Hematopoietic multipotent progenitor cell treated with erythropoietin and hydrocortisone succinate and interleukin-3 and kit ligand, for 8 days (in vitro differentiated cells): ENCODE data around the gene FXYD1.
"Not testable (repeated sequence)": the region's sequence is repeated elsewhere in the genome, so short reads cannot be mapped to it uniquely, and the experiment has no call there.

Experiments
- DNase-seq: peaks from one replicate; pipeline ENCODE4 v3.0.0-alpha.2; 2015

FXYD1 gene

DNA sequence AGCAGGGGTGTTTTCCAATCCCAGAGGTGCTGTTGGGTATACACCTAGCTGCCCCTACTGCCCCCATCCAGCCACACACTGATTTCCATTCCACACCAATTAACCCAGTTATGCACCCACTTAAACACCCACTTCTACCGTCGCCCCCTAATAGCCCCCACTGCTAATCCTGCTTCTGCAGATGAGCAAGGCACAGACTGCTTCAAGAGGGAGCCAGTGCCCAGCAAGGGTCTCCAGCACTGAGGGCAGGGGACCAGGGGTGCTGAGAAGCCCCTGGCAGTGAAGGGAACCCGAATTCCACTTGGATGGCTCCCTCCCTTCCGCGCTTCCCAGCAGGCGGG is 5.6 kb downstream of the FXYD1 start:
- no peak for DNase-seq

GRCh38 chr19:35144600-35145436 is 6.2 kb downstream of the FXYD1 start:
- peak; percentile 72 for DNase-seq

GRCh38 chr19:35146746-35147459 is 8.3 kb downstream of the FXYD1 start:
- no peak for DNase-seq

DNA sequence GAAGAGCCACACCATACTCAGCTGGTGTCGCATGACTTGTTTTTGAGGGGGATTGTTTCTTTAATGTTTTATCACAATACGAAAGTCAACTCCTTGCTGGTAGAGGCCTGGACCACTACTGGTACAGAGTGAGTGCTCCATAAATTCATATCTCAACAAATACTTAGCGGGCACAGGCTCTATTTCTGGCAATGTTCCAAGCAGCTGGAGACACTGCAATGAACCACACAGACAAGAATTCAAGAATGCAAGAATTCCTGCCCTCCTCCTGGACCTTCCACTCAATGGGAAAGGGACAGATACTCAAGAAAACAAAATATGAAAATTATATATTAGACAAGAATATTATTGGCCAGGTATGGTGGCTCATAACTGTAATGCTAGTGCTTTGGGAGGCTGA is 10.8 kb downstream of the FXYD1 start:
- DNase-seq: no peak

DNA sequence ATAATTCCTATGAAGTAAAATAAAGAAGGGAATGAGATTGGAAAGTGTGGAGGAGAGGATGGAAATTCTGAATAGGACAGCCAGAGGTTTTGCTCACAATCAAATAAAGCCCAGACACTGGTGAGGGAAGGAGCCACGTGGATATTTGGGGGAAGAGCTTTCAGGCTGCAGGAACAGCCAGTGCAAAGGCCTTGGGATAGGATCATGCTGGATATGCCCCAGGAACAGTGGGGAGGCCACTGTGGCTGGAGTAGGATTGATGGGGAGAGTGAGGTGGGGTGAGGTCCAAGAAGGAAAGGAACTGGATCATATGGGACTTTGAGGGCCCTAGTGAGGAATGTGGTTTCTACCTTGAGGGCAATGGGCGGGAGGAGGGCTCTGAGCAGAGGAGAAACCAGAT is 11.8 kb downstream of the FXYD1 start:
- DNase-seq: no peak

DNA sequence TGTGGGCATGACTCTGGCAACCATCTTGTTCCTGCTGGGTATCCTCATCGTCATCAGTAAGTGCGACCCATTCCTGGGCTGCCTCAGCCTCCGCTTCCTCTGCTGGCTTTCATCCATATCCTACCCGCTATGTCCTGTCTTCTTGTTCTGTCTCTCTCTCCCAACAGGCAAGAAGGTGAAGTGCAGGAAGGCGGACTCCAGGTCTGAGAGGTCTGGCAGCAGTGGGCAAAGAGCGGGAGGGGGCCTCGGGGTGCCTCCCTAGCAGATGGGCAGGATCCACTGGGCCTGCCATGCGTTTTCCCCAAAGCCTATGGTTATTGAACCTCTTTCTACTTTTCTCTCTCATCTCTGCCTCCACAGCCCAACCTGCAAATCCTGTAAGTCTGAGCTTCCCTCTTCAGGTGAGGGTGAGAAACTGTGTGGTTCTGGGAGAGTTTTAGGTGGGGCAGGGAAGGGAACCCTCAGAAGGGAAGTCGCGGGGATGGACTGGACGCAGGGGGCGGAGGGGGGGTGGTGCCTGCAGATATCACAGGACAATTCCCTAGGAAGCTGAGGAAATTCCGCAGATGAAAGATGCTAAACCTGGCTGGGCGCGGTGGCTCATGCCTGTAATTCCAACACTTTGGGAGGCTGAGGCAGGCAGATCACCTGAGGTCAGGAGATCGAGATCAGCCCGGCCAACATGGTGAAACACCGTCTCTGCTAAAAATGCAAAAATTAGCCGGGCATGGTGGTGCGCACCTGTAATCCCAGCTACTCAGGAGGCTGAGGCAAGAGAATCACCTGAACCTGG is 12.8 kb downstream of the FXYD1 start:
- DNase-seq: no peak

- DNase-seq: not testable (repeated sequence)
Measured at GRCh38 chr19:35153129-35153522, 14.5 kb downstream of the FXYD1 start.

- peak; percentile 58 for DNase-seq
Measured at GRCh38 chr19:35153701-35154524, 15.3 kb downstream of the FXYD1 start.

DNA sequence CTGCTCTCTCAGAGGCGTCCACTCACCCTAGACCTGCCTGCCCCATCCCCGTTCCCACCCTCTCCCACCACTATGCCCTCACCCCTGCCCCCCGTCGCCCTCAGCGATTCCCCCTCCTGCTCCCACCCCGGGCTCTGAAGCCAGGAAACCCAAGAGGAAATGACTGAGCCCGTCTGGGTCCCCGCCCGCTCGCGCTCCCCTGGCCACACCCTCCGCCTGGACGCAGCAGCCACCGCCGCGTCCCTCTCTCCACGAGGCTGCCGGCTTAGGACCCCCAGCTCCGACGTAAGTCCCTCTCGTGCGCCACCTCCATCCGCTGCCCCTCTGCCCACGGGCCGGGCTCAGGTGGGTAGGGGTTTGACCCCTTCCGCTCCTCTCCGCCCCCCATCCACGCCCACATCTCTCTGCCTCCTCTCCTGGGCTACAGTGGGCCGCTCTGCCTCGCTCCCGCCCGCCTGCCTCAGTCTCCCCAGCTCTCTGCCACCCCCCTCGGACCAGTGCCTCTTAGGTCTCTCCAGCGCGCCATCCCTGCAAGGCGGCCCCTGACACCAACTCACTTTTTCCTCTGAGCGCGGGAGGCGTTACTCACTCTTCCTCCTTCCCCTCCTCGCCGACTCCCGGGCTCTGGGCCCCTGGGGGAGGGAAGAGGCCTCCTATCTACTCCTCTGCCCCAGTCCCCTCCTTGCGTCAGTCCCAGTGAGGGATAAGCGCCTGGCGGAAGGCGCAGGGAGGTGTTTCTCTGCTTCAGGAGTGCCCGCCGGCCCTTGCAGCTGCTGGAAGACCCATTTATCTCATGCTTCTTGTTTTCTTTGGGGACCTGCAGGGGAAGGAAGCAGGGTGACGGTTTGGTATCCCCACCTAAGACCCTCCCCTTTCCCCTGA is 16.1 kb downstream of the FXYD1 start, which contains the start of gene FXYD5:
FXYD5 (plus strand) TSS at position 211 of the 882 bp plus-strand sequence. CDS start 816 bp downstream, outside the sequence.
- DNase-seq: peak; percentile 84

GRCh38 chr19:35155441-35155840 is 16.8 kb downstream of the FXYD1 start:
- DNase-seq: no peak

- no peak for DNase-seq
Measured at GRCh38 chr19:35155981-35156672, 17.5 kb downstream of the FXYD1 start.

DNA sequence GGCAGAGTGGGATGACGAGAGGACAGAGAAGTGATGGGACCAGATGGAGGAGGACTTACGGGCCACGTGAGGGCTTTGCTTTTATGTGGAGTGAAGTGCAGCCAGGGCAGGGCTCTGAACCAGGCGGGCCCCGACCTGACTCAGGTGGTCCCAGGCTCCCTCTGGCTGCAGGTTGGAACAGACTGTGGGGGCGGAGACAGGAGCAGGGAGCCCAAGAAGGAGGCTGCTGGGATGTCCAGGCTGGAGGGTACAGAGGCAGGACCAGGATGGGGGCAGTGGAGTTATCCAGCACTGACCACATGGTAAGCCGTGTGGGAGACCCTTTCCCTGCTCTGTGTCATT is 18.0 kb downstream of the FXYD1 start:
- no peak for DNase-seq

GRCh38 chr19:35157431-35157830 is 18.8 kb downstream of the FXYD1 start:
- DNase-seq: no peak

GRCh38 chr19:35159606-35160005 is 21.0 kb downstream of the FXYD1 start:
- no peak for DNase-seq

GRCh38 chr19:35160629-35161433 is 22.2 kb downstream of the FXYD1 start:
- DNase-seq: no peak

DNA sequence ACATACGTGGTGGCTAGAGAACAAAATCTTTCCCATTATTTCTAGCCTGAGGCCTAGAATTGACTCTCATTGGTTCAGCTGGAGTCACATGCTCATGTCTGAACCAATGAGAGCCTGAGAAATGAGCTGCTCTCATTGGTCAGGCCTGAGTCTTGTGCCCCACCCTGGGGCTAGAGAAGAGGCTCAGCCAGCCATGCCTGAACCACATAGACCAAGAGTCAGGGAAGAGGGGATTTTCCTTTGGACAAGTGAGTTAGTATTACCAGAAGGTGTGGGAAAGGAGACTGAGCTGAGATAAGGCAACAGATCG is 22.8 kb downstream of the FXYD1 start:
- DNase-seq: no peak

DNA sequence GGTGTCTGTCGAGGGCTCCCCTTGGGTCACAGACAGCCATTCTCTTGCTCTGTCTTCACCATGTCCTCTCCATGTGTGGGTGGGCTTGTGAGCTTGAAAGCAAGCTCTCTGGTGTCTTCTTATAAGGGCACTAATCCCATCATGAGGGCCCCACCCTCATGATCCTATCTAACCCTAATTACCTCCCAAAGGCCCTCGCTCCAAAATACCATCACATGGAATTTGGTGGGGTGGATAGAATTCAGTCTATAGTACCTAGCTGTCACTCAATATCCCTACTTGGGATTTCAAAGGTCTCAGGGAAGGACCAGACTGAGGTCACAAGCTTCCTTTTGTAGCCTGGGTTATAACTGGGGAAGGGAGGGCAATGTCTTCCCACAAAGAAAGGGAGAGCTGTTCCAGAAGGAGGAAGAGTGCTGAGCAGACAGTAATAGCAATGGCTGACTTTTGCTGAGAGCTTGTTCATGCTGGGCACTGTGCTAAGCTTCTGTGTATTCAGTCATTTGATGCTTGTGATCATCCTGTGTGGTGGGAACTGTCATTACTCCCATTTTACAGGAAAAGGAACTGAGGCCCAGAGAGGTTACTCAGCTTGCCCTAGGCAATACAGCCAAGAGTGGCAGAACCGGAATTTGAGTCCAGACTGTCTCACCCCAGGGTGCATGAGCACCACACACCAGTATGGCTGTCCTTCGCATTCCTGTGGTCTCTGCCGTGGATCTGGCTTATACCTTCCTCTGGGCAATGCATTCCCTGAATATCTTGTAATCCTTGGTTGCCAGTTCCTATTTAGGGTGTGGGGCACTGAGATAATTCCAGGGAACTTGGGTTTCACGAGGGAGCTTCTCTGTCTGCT is 24.1 kb downstream of the FXYD1 start:
- DNase-seq: no peak

- no peak for DNase-seq
Measured at GRCh38 chr19:35164418-35164817, 25.8 kb downstream of the FXYD1 start.
